NCI-H82 (cell line): ENCODE data around the gene CCDC27.

Experiments used
- DNase-seq: peaks from one replicate; lab custom pipeline; 2025; lab: John Stamatoyannopoulos, UW

The CCDC27 gene

DNA sequence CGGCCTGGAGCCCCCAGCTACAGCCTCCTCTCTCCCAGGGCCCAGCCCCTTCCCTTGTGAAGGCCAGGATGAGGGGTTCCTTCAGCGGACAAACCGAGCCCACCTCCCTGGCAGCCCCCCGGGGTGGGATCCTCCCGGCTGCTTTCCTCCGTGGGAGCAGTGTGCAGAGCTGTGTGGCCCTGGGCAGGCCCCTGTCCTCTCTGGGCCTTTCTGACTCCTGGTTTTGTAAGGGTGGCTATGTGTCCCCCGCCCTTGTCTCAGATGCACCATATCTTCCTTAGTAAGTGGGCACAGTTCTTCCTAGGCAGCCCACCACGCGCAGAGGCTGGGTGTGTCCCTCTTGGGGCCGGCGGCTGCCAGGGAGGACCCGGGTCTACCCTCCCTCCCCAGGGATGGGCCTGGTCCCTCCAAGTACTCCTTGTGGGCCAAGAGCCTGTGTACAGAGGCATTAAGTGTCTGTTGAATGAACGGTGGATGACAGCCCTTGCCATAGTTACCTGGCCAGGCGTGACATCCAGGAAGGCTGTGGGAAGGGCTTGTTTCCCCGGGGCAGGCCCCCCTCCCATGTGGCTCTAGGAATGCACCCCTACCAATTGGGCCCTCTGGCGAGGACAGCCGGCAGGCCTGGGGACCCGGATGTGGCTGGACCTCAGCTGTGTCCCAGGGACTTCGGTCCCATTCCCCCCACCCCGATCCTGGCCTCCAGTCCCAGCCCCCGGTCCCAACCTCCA lies 24.1 kb downstream of the CCDC27 start:
- DNase-seq: no peak

GRCh38 chr1:3777078-3777547 lies 24.9 kb downstream of the CCDC27 start:
- DNase-seq: no peak

- DNase-seq: no peak
Observed at GRCh38 chr1:3777647-3778589, 25.7 kb downstream of the CCDC27 start.

DNA sequence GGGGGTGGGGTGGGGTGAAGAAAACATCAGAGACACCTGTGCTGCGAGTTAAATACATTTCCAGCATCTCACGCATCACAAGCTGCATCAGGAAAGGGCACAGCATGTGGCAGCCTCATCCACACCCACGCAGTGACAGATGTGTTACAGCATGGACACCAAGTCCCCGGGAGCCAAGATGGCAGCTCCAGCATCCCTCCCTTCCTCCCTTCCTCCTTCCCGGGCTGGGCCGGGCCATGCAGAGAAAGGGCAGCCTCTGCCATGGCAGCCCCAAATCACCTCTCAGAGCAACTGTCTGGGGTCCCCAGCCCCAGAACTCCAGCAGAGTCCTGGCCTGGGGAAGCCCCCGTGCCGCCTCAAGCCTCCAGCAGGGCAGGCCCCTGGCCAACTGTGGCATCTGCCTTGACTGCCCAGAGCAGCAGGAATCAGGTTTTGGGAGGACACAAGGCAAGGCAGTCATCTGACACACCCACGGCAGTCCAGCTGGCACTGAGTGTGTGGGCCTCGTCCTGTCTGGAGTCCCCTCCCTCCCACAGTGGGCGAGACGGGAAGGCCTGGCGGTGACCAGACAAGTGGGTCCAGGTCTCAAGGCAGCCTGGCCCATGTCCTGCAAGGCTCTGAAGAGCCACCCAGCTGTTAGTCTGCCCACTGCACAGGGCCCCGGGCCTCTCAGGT lies 26.5 kb downstream of the CCDC27 start:
- no peak for DNase-seq

GRCh38 chr1:3779265-3779911 lies 27.1 kb downstream of the CCDC27 start:
- DNase-seq: no peak

- DNase-seq: no peak
Observed at GRCh38 chr1:3779912-3780416, 27.7 kb downstream of the CCDC27 start.

DNA sequence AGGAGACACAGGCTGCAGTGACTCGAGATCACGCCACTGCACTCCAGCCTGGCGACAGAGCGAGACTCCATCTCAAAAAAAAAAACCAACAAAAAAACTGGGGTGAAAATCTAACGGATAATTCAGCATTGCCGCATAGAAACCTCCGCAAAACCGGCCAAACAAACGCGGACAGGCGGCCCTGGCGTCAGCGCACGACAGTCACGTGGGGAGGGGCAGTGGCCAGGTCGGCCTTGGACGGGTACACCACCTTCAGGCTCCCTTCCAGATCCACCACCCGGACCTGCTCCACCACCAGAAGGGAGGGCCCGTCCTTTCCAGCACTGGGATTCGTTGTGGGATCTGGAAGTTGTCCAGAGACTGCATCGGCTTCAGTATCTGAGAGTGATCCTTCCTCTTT lies 28.7 kb downstream of the CCDC27 start:
- DNase-seq: no peak

DNA sequence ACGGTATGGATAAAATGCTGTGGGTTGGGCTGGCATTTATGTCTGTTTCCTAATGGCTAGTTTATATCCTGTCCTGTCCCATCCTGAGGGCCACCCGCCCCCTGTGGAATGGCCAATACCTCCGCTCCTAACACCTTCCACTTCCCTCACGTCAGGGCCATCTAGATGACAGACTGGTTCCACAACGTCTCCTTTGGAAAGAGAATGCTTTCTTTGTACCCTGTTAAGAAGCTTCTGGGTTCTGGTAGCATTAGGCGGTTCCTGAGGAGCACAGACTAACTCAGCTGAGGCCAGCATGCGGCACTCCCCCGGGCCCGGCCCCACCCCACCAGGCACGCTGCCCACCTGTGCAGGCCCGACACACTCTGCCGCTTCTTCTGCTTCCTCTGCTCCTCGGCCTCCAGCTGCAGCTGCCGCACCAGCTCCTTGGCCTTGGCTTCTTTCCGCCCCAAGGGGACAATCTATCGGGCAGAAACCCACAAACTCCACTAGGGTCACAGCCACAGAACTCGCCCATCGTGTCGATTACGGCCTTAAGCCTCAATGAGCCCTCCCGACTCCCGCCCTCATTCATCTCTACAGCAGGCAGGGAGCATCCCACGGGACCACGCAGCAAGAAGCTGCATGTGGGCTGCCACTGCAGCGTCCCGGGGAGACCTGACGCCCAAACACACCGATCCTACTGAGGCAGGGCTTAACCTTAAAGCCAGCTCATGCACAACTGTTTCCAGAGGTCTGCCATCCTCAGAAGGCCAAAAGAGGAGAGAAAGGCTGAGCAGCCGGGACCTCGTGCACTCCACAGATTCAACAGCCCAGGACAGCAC lies 31.6 kb downstream of the CCDC27 start:
- DNase-seq: no peak

- DNase-seq: no peak
Observed at GRCh38 chr1:3785045-3785444, 32.8 kb downstream of the CCDC27 start.

- peak; percentile 30 for DNase-seq
Observed at GRCh38 chr1:3785456-3786157, 33.4 kb downstream of the CCDC27 start.

DNA sequence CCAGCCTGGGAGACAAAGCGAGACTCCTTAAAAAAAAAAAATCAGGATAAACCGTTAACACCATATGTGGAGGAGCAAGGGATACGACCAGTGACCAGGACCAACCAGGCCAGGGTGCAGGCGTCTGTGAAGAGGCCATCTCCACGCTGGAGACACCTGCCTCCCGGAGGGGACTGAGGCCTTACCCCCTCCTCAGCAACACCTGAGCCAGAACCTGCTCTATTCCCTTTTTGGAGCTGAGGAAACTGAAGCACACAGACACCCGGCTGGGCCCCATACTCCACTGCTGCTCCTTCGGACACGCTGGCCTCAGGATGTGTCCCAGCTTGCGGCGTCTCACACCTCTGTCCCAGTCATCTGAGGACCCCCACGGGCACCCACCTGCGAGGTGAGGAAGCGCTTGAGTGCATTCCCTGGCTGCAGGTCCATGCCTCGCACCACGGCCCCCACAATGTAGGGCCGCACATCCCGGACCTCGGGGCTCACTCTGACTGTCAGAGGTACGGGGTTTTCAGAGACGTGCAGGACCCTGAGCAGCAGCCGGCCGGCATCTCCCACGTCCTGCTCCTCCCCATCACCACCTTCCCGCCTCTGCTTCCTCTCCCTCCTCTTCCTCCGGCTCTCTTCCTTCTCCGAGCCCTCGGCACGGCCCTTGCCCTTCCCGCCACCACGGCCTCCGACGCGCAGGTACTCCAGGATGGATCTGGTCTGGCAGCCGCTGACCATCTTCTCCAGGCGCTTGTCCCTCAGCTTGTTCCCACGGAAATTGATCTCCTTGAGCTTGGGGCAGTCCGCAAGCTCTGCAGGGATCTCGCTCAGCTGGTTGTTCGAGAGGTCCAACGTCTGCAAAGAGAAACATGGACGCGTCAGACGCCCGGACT lies 34.5 kb downstream of the CCDC27 start:
- no peak for DNase-seq

DNA sequence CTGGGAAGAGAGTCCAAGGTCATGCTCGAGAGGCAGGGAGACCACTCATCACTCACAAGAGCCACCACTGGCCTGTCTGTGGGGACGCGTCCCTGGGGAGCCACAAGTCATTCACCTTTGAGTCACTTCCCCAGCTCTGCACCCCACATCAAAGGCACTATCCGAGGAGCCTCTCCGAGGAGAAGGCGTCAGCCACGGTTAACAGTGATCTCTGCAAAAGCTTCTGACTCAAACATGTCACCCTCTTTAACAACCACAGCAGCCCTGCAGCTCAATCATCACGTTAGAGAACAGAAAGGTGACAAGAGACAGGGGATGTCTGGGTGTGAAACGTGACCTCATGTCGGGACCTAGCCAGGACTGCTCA lies 35.1 kb downstream of the CCDC27 start:
- DNase-seq: no peak

- DNase-seq: no peak
Observed at GRCh38 chr1:3787745-3788605, 35.7 kb downstream of the CCDC27 start.

DNA sequence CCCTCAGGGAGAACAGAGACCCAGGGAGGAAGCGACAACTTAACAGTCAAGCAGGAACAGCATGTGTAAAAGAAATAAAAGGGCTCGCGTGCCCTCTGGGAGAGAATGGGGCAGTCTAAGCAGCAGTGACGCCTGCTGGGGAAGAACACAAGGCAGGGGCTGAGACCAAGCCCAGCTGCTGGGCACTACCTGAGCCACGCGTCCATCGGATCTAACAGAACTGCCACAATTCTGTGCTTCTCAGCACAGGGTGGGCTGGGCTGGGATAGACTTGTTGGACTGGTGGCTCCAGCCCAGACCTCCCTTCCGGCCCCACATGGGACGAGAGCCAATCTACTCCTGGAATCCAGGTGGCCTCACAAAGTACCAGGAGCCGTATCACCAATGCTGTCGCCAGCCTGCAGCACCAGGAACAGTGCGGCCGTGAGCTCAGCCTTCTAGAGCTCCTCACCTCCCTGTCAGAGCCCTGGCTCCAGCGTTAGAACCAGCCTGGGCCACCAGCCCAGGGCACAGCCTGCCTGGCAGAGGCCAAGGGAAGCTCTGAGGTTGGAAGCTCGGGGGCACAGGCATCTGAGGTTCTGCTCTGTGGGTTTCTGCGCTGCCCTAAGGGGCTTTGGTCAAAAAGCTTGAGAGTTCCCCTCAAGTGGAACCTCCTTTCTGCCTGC lies 36.6 kb downstream of the CCDC27 start:
- no peak for DNase-seq

- no peak for DNase-seq
Observed at GRCh38 chr1:3789421-3790300, 37.4 kb downstream of the CCDC27 start.

- DNase-seq: no peak
Observed at GRCh38 chr1:3790500-3790923, 38.3 kb downstream of the CCDC27 start.

GRCh38 chr1:3790952-3791351 lies 38.7 kb downstream of the CCDC27 start:
- no peak for DNase-seq
